ENCODE measurements around the gene PDF.

The PDF gene

DNA sequence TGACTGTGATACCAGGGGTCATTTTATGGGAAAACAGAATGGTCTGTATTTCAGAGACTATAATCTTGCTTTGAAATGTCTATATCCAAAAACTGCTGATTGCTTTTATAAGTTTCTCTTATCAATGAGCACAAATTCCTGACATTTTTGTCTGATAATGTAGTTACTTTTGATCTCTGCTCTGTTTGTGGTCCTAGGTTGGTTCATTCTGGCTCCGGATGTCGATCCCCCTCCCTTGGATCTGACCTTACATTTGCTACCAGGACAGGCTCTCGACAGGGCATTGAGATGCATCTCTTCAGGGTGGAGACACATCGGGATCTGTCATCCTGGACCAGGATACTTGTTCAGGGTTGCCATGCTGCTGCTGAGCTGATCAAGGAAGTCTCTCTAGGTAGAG is 46.5 kb downstream of the PDF start:
- no peak for DNase-seq (ENCODE audit: low read depth in 1 of 2, low spot score in 1 of 2)

DNA sequence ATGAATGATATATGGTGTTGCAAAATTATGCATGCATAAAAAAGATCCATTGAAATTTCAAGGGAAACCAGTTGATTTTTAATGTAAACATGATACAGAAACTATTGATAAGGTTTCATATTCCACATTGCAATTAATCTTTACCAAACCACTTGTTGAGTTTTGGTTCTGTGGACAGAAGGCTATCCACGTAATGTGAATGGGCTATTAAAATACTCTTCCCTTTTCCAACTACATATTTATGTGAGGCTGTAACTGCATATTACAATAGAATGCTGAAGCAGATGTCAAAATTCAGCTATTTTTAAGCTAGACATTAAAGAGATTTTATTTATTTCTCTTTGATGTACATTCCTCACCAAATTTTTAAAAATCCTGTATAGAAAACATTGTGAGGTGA is 53.0 kb downstream of the PDF start:
- DNase-seq (ENCODE audit: low read depth in 1 of 2, low spot score in 1 of 2) = no peak
